Calu3 (cell line): ENCODE data around the gene TAF1B. TPM values are rescaled to one million over a fixed set of nuclear protein-coding genes. Genes with fewer than 3 reads are reported as not detected.

Experiments used
- BruUV-seq: library from RNA; stranded (reverse); fragments of 400-500 nt; replicated peaks from 2 replicates; lab custom pipeline; 2021; lab: Mats Ljungman, UMichigan
- CTCF ChIA-PET: fragments of 300-600 bp; sonication (Branson Sonifier 250); formaldehyde crosslinking; loops from one replicate; lab custom pipeline; 2022; ENCODE audit warnings: antibody characterized with exemption; lab: Charles Lee
- DNase-seq: peaks from one replicate; pipeline ENCODE4 v3.0.0; 2022
- H3K27ac Mint-ChIP-seq: one replicate; pipeline ENCODE4 v1.8.0; 2022; ENCODE audit warnings: mixed read lengths; ENCODE audit not compliant: unreplicated experiment
- H3K27me3 Mint-ChIP-seq: one replicate; pipeline ENCODE4 v1.8.0; 2022; ENCODE audit warnings: mixed read lengths; ENCODE audit not compliant: unreplicated experiment
- H3K36me3 Mint-ChIP-seq: one replicate; pipeline ENCODE4 v1.8.0; 2022; ENCODE audit warnings: mild to moderate bottlenecking, moderate library complexity, mixed read lengths; ENCODE audit not compliant: insufficient read depth, unreplicated experiment
- H3K4me1 Mint-ChIP-seq: one replicate; pipeline ENCODE4 v1.8.0; 2022; ENCODE audit warnings: mild to moderate bottlenecking, low read depth, mixed read lengths; ENCODE audit not compliant: unreplicated experiment
- H3K4me3 Mint-ChIP-seq: one replicate; pipeline ENCODE4 v1.8.0; 2022; ENCODE audit warnings: mild to moderate bottlenecking, low read depth, moderate library complexity, mixed read lengths; ENCODE audit not compliant: unreplicated experiment
- H3K9me3 Mint-ChIP-seq: one replicate; pipeline ENCODE4 v1.8.0; 2022; ENCODE audit warnings: low read depth, mixed read lengths; ENCODE audit not compliant: unreplicated experiment
- intact Hi-C: fragments of 100-400 bp; cut with micrococcal nuclease; formaldehyde crosslinking; loops from one replicate; pipeline ENCODE4 v1.10.0; 2022; ENCODE audit not compliant: unreplicated experiment
- total RNA-seq: library from RNA; stranded (reverse); gene quantifications from 2 replicates; pipeline ENCODE4 v1.2.3, GENCODE V29; 2022
- TF ChIP-seq, protein P1 (sequence below): fragments of 200-600 bp; IDR thresholded peaks from one replicate; pipeline ENCODE4 v1.8.0; 2022; ENCODE audit warnings: antibody characterized with exemption; ENCODE audit not compliant: unreplicated experiment

TAF1B gene
- total RNA-seq, 1 experiment from 2014 or later, result 23.0 TPM

DNA sequence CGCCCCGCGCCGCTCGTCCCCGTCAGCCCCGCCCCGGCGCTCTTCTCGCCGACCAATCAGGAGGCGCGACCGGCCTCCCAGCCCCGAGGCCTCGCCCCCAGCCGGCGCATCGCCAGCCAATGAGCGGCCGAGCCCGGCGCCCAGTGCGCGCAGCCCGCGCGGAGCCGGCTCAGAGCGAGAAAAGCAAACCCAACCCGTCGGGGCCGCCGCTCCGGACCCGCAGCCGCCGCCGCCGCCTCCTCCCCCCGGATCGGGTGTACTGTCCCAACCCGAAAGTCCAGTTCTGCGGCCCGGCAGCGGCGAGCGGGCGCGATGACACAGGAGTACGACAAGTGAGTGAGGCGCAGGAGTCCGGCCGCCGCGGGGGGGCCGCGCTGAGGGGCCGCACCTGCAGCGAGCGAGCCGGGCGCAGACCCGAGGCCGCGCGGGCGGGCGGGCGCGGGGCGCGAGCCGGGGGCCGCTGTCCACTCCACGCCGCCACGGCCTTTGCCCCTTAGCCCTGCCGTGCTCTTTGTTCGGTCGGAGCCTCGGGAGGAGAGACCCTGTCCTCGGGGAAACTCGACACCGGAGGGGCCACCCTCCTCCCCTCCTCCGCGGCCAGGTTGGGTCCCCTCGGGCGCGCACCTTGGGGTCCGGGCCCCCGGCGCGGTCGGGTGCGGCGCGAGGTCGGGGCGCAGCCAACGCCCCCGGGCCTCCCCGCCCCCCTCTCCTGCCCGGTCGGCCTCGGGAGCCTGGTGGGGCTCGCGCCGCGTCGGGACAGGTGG, 108.4 kb downstream of the TAF1B start, which contains the start of gene GRHL1:
GRHL1 (plus strand) TSS at position 172 of the 764 bp plus-strand sequence; CDS start at position 313, 141 bp downstream.
- H3K27me3 Mint-ChIP-seq, result peaks cover 31% of the 10 kb centered on the region
- BruUV-seq, result no TSS peak
- CTCF ChIA-PET, result no interaction called here

DNA sequence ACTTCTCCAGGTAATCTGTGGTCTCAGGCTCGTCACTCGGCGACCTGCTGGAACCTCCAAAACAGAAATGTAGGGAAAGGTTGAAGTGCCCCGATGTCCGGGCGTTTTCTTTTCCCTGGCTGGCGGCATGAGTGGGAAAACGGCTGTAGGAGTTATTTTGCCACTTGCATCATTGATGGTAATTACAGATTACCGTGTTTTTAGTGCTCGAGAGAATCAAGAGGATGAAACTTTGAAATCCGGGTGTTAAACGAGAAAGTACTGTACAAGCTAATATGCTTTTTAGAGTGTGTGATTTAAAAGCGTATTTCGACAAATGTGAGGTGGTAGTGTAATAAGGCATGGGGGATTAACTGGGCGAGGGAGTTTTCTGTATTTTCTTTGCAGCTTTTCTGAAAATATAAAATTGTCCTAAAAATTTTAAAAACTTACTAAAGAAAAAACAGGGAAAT, 109.0 kb downstream of the TAF1B start:
- Mint-ChIP-seq H3K9me3 (no peaks in the 10 kb centered on the region), H3K4me1 (peaks cover 35% of the 10 kb centered on the region), H3K27ac (no peak overlapping the region), H3K36me3 (peaks cover 29% of the 10 kb centered on the region), H3K27me3 (peaks cover 31% of the 10 kb centered on the region), H3K4me3 (peak overlapping the region; percentile 67)
- intact Hi-C loops, result no loop called here
- CTCF ChIA-PET, result no interaction called here
- BruUV-seq, result no TSS peak
- no peak for DNase-seq
- TF ChIP-seq, protein P1, sequence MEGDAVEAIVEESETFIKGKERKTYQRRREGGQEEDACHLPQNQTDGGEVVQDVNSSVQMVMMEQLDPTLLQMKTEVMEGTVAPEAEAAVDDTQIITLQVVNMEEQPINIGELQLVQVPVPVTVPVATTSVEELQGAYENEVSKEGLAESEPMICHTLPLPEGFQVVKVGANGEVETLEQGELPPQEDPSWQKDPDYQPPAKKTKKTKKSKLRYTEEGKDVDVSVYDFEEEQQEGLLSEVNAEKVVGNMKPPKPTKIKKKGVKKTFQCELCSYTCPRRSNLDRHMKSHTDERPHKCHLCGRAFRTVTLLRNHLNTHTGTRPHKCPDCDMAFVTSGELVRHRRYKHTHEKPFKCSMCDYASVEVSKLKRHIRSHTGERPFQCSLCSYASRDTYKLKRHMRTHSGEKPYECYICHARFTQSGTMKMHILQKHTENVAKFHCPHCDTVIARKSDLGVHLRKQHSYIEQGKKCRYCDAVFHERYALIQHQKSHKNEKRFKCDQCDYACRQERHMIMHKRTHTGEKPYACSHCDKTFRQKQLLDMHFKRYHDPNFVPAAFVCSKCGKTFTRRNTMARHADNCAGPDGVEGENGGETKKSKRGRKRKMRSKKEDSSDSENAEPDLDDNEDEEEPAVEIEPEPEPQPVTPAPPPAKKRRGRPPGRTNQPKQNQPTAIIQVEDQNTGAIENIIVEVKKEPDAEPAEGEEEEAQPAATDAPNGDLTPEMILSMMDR, result no peak

More for the DNA sequence above, 108.4 kb downstream of the TAF1B start, which contains the start of gene GRHL1:
- peak; percentile 95 for DNase-seq
- Mint-ChIP-seq H3K4me1 (peaks cover 35% of the 10 kb centered on the region), H3K9me3 (no peaks in the 10 kb centered on the region), H3K36me3 (peaks cover 29% of the 10 kb centered on the region), H3K4me3 (peak within 1 kb of the TSS; percentile 67), H3K27ac (no peak within 1 kb of the TSS)
- intact Hi-C loops, result no loop called here
- TF ChIP-seq, protein P1, result no peak

DNA sequence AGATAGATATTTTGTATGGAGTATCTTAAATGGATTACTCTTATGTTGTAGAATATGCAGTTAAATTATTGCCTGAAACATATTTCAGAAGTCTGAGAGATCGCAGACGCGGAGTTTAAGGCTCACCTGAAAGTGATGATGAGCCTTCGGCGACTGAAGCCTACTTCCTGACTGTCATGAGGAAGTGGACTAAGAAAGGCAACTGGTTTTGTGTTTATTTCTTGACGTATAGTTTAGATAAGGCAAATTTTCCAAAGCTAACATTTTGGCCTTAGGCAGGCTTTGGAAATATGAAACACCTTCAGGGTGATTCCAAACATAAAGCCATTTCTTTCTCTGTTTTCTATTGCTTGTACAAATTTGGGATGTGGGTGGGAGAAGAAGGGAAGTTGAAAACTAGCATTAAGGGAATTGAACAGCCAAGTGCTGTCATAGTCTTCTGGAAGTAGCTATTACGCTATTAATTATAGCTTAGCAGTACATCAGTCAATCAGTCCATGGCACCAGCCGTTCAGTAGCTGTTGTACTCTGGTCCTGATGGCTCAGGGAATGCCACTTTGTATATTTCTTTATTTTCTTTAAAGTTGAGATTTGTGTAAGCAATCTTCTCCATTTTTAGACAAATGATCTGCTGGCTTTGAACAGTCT, 109.7 kb downstream of the TAF1B start:
- CTCF ChIA-PET, result no interaction called here
- TF ChIP-seq, protein P1, result no peak
- no peak for DNase-seq
- Mint-ChIP-seq H3K9me3 (no peaks in the 10 kb centered on the region), H3K27ac (no peak overlapping the region), H3K36me3 (peaks cover 29% of the 10 kb centered on the region), H3K4me1 (peaks cover 35% of the 10 kb centered on the region), H3K27me3 (peaks cover 31% of the 10 kb centered on the region), H3K4me3 (peak overlapping the region; percentile 67)
- BruUV-seq, result no TSS peak
- intact Hi-C loops, result no loop called here

DNA sequence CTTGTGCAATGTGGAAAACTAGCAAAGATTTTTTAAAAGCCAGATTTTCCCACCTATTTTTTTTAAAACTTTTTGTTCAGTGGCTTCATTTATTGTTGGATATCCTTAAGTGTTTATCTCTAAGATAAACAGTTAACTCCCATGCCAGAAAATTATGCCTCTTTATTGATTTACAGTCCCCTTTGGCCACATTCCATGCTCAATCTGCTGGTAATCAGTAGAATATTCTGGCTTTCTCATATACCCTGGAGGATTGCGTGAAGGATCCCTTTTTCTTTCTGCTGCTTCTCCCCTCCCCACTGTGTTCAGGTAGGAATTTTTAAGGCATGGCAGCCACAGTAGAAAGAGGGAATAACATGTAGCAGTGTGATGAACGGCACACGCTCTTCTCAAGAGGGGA, 110.9 kb downstream of the TAF1B start:
- DNase-seq, result no peak
- TF ChIP-seq, protein P1, result no peak
- H3K4me3 Mint-ChIP-seq, result no peak overlapping the region
- no peaks in the 10 kb centered on the region for H3K9me3 Mint-ChIP-seq
- H3K4me1 Mint-ChIP-seq, result peaks cover 35% of the 10 kb centered on the region
- intact Hi-C loops, result no loop called here
- H3K36me3 Mint-ChIP-seq, result peaks cover 29% of the 10 kb centered on the region
- peaks cover 19% of the 10 kb centered on the region for H3K27me3 Mint-ChIP-seq
- no peak overlapping the region for H3K27ac Mint-ChIP-seq
- CTCF ChIA-PET, result no interaction called here
- no TSS peak for BruUV-seq
